HepG2 (cell line): ENCODE data around the gene NFATC2. TPM values are rescaled to one million over a fixed set of nuclear protein-coding genes. Genes with fewer than 3 reads are reported as not detected.
A peak's percentile ranks its signal among the peaks of the same experiment; 100 is the strongest.

Experiments used
- ARNT2 ChIP-seq: sonication (generic); formaldehyde crosslinking; IDR thresholded peaks from 2 replicates; pipeline ENCODE4 v1.8.0; 2022; ENCODE audit warnings: mild to moderate bottlenecking, low read depth, missing genetic modification reagents, moderate library complexity
- FOXO4 ChIP-seq: sonication (generic); formaldehyde crosslinking; conservative IDR thresholded peaks from 2 replicates; pipeline ENCODE4 v1.8.1; 2023; ENCODE audit warnings: missing genetic modification reagents
- GPBP1L1 ChIP-seq: sonication (generic); formaldehyde crosslinking; IDR thresholded peaks from 2 replicates; pipeline ENCODE4 v1.5.0; 2020; ENCODE audit warnings: mild to moderate bottlenecking, missing genetic modification reagents
- GZF1 ChIP-seq: sonication (generic); formaldehyde crosslinking; IDR thresholded peaks from 2 replicates; pipeline ENCODE4 v1.5.1; 2020; ENCODE audit warnings: mild to moderate bottlenecking, missing genetic modification reagents
- HDAC2 ChIP-seq: sonication (generic); formaldehyde crosslinking; IDR thresholded peaks from 2 replicates; pipeline ENCODE4 v1.4.0; 2020; ENCODE audit warnings: missing genetic modification reagents
- KDM5B ChIP-seq: sonication (generic); formaldehyde crosslinking; IDR thresholded peaks from 2 replicates; pipeline ENCODE4 v1.4.0; 2020; ENCODE audit warnings: missing genetic modification reagents, mild to moderate bottlenecking, borderline replicate concordance
- PCBP1 ChIP-seq: fragments of 200-400 bp; formaldehyde crosslinking; IDR thresholded peaks from 2 replicates; pipeline ENCODE4 v1.6.1; 2017; ENCODE audit warnings: mild to moderate bottlenecking, low read depth, low read length, borderline replicate concordance
- POLR2A ChIP-seq, 2 experiments: IDR thresholded peaks; 2 replicates each; pipeline ENCODE4 v1.6.1; 2011; ENCODE audit warnings: low read depth in 2 of 2, low read length in 2 of 2, mild to moderate bottlenecking in 1 of 2, moderate library complexity in 1 of 2; ENCODE audit not compliant: insufficient read depth in 1 of 2
- RFXANK ChIP-seq: IDR thresholded peaks from 2 replicates; pipeline ENCODE4 v1.6.1; 2016
- SOX13 ChIP-seq, 3 experiments: fragments of 450-650 bp in 1 of 3; sonication (generic) in 1 of 3; formaldehyde crosslinking in 1 of 3; IDR thresholded peaks in 2 of 3; conservative IDR thresholded peaks in 1 of 3; 2 replicates each; pipeline versions ENCODE4 v1.5.0 to v1.6.1; 2016 to 2020; ENCODE audit warnings: antibody characterized with exemption in 1 of 3, mild to moderate bottlenecking in 1 of 3, missing compliant biosample characterization in 1 of 3, missing genetic modification reagents in 1 of 3, moderate library complexity in 1 of 3
- UBTF ChIP-seq: sonication (generic); formaldehyde crosslinking; IDR thresholded peaks from 2 replicates; pipeline ENCODE4 v1.4.0; 2020; ENCODE audit warnings: mild to moderate bottlenecking, missing genetic modification reagents
- XBP1 ChIP-seq: sonication (generic); formaldehyde crosslinking; IDR thresholded peaks from 2 replicates; pipeline ENCODE4 v1.5.0; 2020; ENCODE audit warnings: missing genetic modification reagents
- ZBTB33 ChIP-seq: sonication (generic); formaldehyde crosslinking; IDR thresholded peaks from 2 replicates; pipeline ENCODE4 v1.4.0; 2020; ENCODE audit warnings: missing genetic modification reagents
- ZFP36L1 ChIP-seq: sonication (generic); formaldehyde crosslinking; IDR thresholded peaks from 2 replicates; pipeline ENCODE4 v1.8.0; 2022; ENCODE audit warnings: mild to moderate bottlenecking, missing genetic modification reagents, moderate library complexity
- ZNF263 ChIP-seq: sonication (generic); formaldehyde crosslinking; IDR thresholded peaks from 2 replicates; pipeline ENCODE4 v1.4.0; 2020; ENCODE audit warnings: missing genetic modification reagents
- ZNF446 ChIP-seq: sonication (generic); formaldehyde crosslinking; IDR thresholded peaks from 2 replicates; pipeline ENCODE4 v1.5.0; 2020; ENCODE audit warnings: mild to moderate bottlenecking, missing genetic modification reagents
- ZNF512 ChIP-seq: sonication (generic); formaldehyde crosslinking; IDR thresholded peaks from 2 replicates; pipeline ENCODE4 v1.4.0; 2020; ENCODE audit warnings: mild to moderate bottlenecking, missing genetic modification reagents
- ZNF567 ChIP-seq: sonication (generic); formaldehyde crosslinking; IDR thresholded peaks from 2 replicates; pipeline ENCODE4 v1.8.1; 2023; ENCODE audit warnings: mild to moderate bottlenecking, missing genetic modification reagents, borderline replicate concordance
- ZNF816 ChIP-seq: sonication (generic); formaldehyde crosslinking; IDR thresholded peaks from 2 replicates; pipeline ENCODE4 v1.8.0; 2022; ENCODE audit warnings: missing genetic modification reagents, mild to moderate bottlenecking, borderline replicate concordance
- polyA plus RNA-seq, 8 experiments: library from polyadenylated mRNA; depleted of rRNA in 3 of 8; stranded (reverse) in 7 of 8; unstranded in 1 of 8; fragments of >200 nt; fragmentation: Illumina TruSeq in 4 of 8; extraction: Trizol in 4 of 8; gene quantifications; 2 replicates each; pipeline versions ENCODE4 v1.2.1 to v1.2.3, GENCODE V29; 2011 to 2016; ENCODE audit warnings: low read depth in 4 of 8, missing spikeins in 1 of 8, mixed read lengths in 1 of 8; ENCODE audit not compliant: insufficient read depth in 1 of 8
- total RNA-seq, 5 experiments: library from RNA; depleted of rRNA; stranded (reverse); fragments of >200 nt; fragmentation: Illumina TruSeq; extraction: Trizol; gene quantifications; 2 replicates each; pipeline ENCODE4 v1.2.3, GENCODE V29; 2016; ENCODE audit warnings: low read depth in 1 of 5

The NFATC2 gene
- total and polyA plus RNA-seq, 2 of the 13 experiments (the other 11 are each of a cell fraction or from before 2014, with no cell fraction given) = 1.9 to 3.3 TPM

- TF ChIP-seq ZBTB33 (CRISPR knock-in tag) = 0 out of 2 replicates have a peak, but pooled peaks have one; percentile 14
- peak; percentile 59; the same call in 1 of the 2 replicates for TF ChIP-seq PCBP1
- no peak for TF ChIP-seq GPBP1L1 (CRISPR knock-in tag)
- 0 out of 2 replicates have a peak, but pooled peaks have one; percentile 26 for TF ChIP-seq ZNF512 (CRISPR knock-in tag)
- TF ChIP-seq UBTF (CRISPR knock-in tag) = peak; percentile 31; the same call in 1 of the 2 replicates
- peak; percentile 39; the same call in 1 of the 2 replicates for TF ChIP-seq ARNT2
- TF ChIP-seq ZNF446 (CRISPR knock-in tag) = peak; percentile 82; the same call in 1 of the 2 replicates
- TF ChIP-seq ZNF263 (CRISPR knock-in tag) = no peak
- TF ChIP-seq GZF1 (CRISPR knock-in tag) = no peak
- TF ChIP-seq KDM5B (CRISPR knock-in tag) = 0 out of 2 replicates have a peak, but pooled peaks have one; percentile 44
- no peak for TF ChIP-seq RFXANK (CRISPR knock-in tag)
- TF ChIP-seq FOXO4 (CRISPR knock-in tag) = no peak
- no peak for TF ChIP-seq POLR2A (IDR thresholded peaks at IDR 0.05; ENCODE audit: insufficient read depth in 1 of 2, low read depth in 2 of 2, low read length in 2 of 2)
- TF ChIP-seq ZNF567 (CRISPR knock-in tag) = peak; percentile 82; the same call in 1 of the 2 replicates
- 0 out of 2 replicates have a peak, but pooled peaks have one; percentile 12 for TF ChIP-seq HDAC2 (CRISPR knock-in tag)
- no peak for TF ChIP-seq XBP1 (CRISPR knock-in tag)
- TF ChIP-seq ZFP36L1 (CRISPR knock-in tag) = no peak
- TF ChIP-seq ZNF816 (CRISPR knock-in tag) = no peak
- TF ChIP-seq SOX13 (IDR thresholded peaks at IDR 0.05) = no peak
- TF ChIP-seq SOX13 (CRISPR knock-in tag; conservative IDR thresholded peaks at IDR 0.05 in 1 of 2, IDR thresholded peaks at IDR 0.05 in 1 of 2) = no peak; a peak in 1 of 4 replicates
Measured at GRCh38 chr20:51542033-51542570, 417 bp downstream of the NFATC2 start (continued).
